SW480 (cell line): Measurements from ENCODE around the gene ARSI.

Source experiments
- DNase-seq: peaks from one replicate; pipeline ENCODE4 v3.0.0-alpha.2; 2016; ENCODE audit warnings: low spot score

The ARSI gene

GRCh38 chr5:150307617-150308426 lies 5.1 kb upstream of the ARSI start:
- DNase-seq, result no peak

GRCh38 chr5:150306775-150307174 lies 4.1 kb upstream of the ARSI start:
- no peak for DNase-seq

- no peak for DNase-seq
Measured at GRCh38 chr5:150305557-150305956, 2.9 kb upstream of the ARSI start.

- no peak for DNase-seq
Measured at GRCh38 chr5:150305095-150305494, 2.4 kb upstream of the ARSI start.

GRCh38 chr5:150304481-150305081 lies 1.9 kb upstream of the ARSI start:
- DNase-seq, result no peak

GRCh38 chr5:150303660-150304386 lies 1.1 kb upstream of the ARSI start:
- no peak for DNase-seq

GRCh38 chr5:150303070-150303615 lies 438 bp upstream of the ARSI start:
- no peak for DNase-seq

- no peak for DNase-seq
Measured at GRCh38 chr5:150301901-150302300, 804 bp downstream of the ARSI start.

- no peak for DNase-seq
Measured at GRCh38 chr5:150301170-150301505, 1.6 kb downstream of the ARSI start.

- no peak for DNase-seq
Measured at GRCh38 chr5:150300496-150301169, 2.1 kb downstream of the ARSI start.

GRCh38 chr5:150299571-150300327 lies 3.0 kb downstream of the ARSI start:
- DNase-seq, result no peak

GRCh38 chr5:150298701-150299451 lies 3.8 kb downstream of the ARSI start:
- DNase-seq, result peak; percentile 17

GRCh38 chr5:150297934-150298595 lies 4.6 kb downstream of the ARSI start:
- DNase-seq, result no peak

- DNase-seq, result no peak
Measured at GRCh38 chr5:150297236-150297890, 5.3 kb downstream of the ARSI start.

GRCh38 chr5:150296496-150296895 lies 6.2 kb downstream of the ARSI start:
- DNase-seq, result no peak

- DNase-seq, result no peak
Measured at GRCh38 chr5:150295741-150296486, 6.8 kb downstream of the ARSI start.

- DNase-seq, result peak; percentile 80
Measured at GRCh38 chr5:150295172-150295634, 7.5 kb downstream of the ARSI start.

GRCh38 chr5:150294551-150295071 lies 8.1 kb downstream of the ARSI start:
- no peak for DNase-seq
